Measurements from ENCODE around the gene PCSK1. TPM values are rescaled to one million over a fixed set of nuclear protein-coding genes. Genes with fewer than 3 reads are reported as not detected.

The PCSK1 gene
- total and polyA plus RNA-seq, 2 of the 4 experiments (the other 2 are of a cell fraction): not detected

DNA sequence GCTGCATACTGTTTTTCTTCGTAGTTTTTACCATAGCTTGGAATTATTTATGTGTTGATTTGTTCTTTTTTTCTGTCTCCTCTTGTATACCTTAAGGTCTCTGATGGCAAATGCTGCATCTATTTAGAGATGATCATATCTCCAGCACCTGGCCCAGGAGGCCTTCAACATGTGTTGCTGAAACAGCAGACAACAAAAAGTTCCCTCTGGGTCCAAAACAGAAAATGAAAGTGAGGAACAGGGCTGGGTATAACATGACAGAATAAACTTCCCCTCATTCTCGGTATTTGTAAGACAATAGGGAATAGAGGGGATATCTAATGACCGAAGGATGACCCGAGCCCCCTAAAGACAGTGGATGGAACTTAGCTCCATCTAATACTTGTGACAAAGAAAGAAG lies 22.7 kb upstream of the PCSK1 start:
- in situ Hi-C loops (cut with MboI; ENCODE audit: low sequenced_read_pairs) (no loop called here), intact Hi-C loops (cut with micrococcal nuclease) (no loop called here), dilution Hi-C loops (cut with HindIII; ENCODE audit: low sequenced_read_pairs, unreplicated experiment) (no loop called here)
- no peak overlapping the region for H4K8ac ChIP-seq (ENCODE audit: low read depth in 2 of 2, low read length in 2 of 2)
- no peaks in the 10 kb centered on the region for H4K20me1 ChIP-seq (ENCODE audit: insufficient read depth, low read length)
- CTCF ChIA-PET: no interaction called here
- no peak overlapping the region for H4K91ac ChIP-seq (ENCODE audit: insufficient read depth, low read depth, low read length)
- H2AFZ ChIP-seq (replicated peaks; ENCODE audit: low read length, poor library complexity): no peak overlapping the region
- H3K9ac ChIP-seq (ENCODE audit: low read depth, low read length): no peak overlapping the region
- no peak overlapping the region for H2BK20ac ChIP-seq (ENCODE audit: low read depth, low read length)
- WGBS, 2 experiments (ENCODE audit: extremely low coverage in 2 of 2, insufficient read length in 1 of 2): no CpG with 5 or more reads among the region's 4 CpGs
- H2BK15ac ChIP-seq (ENCODE audit: low read depth, low read length): no peak overlapping the region
- no peaks in the 10 kb centered on the region for H3K9me1 ChIP-seq (ENCODE audit: insufficient read depth, low read length)
- no peak for DNase-seq
- H3K9me3 ChIP-seq (ENCODE audit: control insufficient read depth, insufficient read depth, low read length): no peaks in the 10 kb centered on the region
- H3K23ac ChIP-seq (ENCODE audit: low read depth, low read length): no peak overlapping the region
- no TSS peak for BruUV-seq (replicated peaks)
- peak overlapping the region; percentile 44; the same call in 1 of the 2 replicates for H3K4me2 ChIP-seq (ENCODE audit: low read depth, low read length)
- ATAC-seq (ENCODE audit: low read depth): no peak
- H4K5ac ChIP-seq (ENCODE audit: low read depth, low read length): no peak overlapping the region
- H3K4me3 ChIP-seq (ENCODE audit: insufficient read depth, low read depth, low read length): no peak overlapping the region
- no peak for TF ChIP-seq MXI1 (IDR thresholded peaks at IDR 0.05; ENCODE audit: borderline replicate concordance, low read depth, low read length)
- TF ChIP-seq CTCF (conservative IDR thresholded peaks at IDR 0.05; ENCODE audit: low read depth, low read length): no peak
- TF ChIP-seq FOS (IDR thresholded peaks at IDR 0.05; ENCODE audit: low read depth, low read length): no peak
- H3K56ac ChIP-seq (ENCODE audit: extremely low read depth, insufficient read depth, low read length): no peak overlapping the region
- no peak overlapping the region for H3K4ac ChIP-seq (ENCODE audit: low read depth, low read length)
- H2AK9ac ChIP-seq (replicated peaks; ENCODE audit: low read depth, low read length, poor library complexity): no peak overlapping the region
- no peak overlapping the region for H3K27ac ChIP-seq (ENCODE audit: insufficient read depth, low read length)
- H2AK5ac ChIP-seq (ENCODE audit: low read depth, low read length): no peak overlapping the region
- H3K36me3 ChIP-seq (ENCODE audit: control insufficient read depth, insufficient read depth, low read length): no peaks in the 10 kb centered on the region
- no peak overlapping the region for H3K18ac ChIP-seq (ENCODE audit: low read depth, low read length)
- no peaks in the 10 kb centered on the region for H3K4me1 ChIP-seq (ENCODE audit: control insufficient read depth, insufficient read depth, low read length)
- POLR2A ChIA-PET (ENCODE audit: unreplicated experiment): no interaction called here
- no peak overlapping the region for H2BK5ac ChIP-seq (ENCODE audit: low read depth, low read length, poor library complexity, severe bottlenecking)
- peaks cover 3% of the 10 kb centered on the region; the same call in 1 of the 2 replicates for H3K27me3 ChIP-seq (ENCODE audit: control insufficient read depth, insufficient read depth, low read length)
- no peak overlapping the region for H3K14ac ChIP-seq (replicated peaks; ENCODE audit: low read depth, low read length)
- H3K79me1 ChIP-seq (ENCODE audit: low read depth in 1 of 2, low read length in 2 of 2): no peaks in the 10 kb centered on the region
- H2BK120ac ChIP-seq (ENCODE audit: low read depth, low read length): no peak overlapping the region
